HG03025 (cell line): ENCODE data around the gene CAPZA2.
"Not testable (repeated sequence)": the region's sequence is repeated elsewhere in the genome, so short reads cannot be mapped to it uniquely, and the experiment has no call there.

ENCODE experiments used
- ATAC-seq: cut with Tn5 transposase; IDR thresholded peaks from one replicate; pipeline ENCODE4 v1.9.1; 2021; ENCODE audit warnings: mild to moderate bottlenecking, moderate library complexity; ENCODE audit not compliant: unreplicated experiment, low FRiP score

The CAPZA2 gene

DNA sequence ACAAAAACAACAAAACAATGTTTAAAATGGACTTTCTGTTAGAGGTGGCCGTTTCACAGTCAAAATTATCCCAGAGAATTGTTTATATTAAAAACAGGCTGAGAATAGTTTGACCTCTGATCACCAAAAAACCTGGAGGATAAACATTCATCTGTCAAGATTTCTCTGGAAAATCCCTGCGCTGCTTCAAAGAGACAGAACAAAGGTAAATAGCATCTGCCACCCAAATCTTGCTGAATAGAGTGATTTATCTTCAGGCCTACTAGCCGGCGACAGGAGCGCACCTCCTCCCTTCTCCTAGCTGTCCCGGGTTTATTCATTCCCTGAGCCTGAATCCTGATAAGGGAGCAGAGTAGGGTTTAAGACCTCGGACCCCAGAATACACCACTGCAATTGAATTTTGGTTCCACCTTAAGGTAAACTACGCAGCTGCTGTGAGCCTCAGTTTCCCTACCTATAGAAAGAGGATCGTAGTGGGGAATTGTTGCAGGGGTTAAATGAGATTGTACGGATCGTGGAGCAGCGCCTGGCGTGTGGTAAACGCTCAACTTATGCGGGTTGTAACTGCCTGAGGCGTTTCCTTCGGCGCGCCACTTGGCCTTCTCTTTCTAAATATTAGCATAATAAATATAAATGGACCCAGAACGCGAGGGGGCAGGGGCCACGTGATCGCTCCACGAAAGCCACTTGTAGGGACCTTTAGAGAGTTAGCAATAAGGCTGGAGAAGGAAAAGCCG, 90.4 kb downstream of the CAPZA2 start:
- ATAC-seq, result peak; percentile 26

DNA sequence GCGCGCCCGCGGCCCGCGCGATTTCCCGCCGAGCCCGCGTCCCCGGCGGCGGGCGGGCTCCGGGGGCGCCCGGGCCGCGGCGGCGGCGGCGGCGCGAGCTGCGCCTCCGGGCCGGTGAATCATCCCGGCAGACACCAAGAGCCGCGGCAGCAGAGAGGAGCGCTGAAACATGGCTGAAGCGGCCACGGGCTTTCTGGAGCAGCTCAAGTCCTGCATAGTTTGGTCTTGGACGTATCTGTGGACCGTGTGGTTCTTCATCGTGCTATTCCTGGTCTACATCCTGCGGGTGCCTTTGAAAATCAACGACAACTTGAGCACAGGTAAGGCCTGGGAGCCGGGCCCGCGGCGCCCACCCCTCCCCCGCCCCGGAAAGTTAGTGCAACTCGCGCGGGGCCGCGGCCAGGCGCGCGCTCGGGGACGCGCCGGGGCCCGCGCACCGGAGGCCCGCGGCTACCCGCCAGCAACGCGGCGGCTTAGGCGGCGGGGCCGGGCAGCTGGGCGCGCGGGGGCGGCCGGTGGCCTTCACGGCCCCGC, 91.1 kb downstream of the CAPZA2 start, which contains the start of gene ST7:
ST7 (plus strand) TSS at position 130 of the 534 bp plus-strand sequence; CDS start at position 170, 40 bp downstream.
- ATAC-seq, result peak; percentile 44

DNA sequence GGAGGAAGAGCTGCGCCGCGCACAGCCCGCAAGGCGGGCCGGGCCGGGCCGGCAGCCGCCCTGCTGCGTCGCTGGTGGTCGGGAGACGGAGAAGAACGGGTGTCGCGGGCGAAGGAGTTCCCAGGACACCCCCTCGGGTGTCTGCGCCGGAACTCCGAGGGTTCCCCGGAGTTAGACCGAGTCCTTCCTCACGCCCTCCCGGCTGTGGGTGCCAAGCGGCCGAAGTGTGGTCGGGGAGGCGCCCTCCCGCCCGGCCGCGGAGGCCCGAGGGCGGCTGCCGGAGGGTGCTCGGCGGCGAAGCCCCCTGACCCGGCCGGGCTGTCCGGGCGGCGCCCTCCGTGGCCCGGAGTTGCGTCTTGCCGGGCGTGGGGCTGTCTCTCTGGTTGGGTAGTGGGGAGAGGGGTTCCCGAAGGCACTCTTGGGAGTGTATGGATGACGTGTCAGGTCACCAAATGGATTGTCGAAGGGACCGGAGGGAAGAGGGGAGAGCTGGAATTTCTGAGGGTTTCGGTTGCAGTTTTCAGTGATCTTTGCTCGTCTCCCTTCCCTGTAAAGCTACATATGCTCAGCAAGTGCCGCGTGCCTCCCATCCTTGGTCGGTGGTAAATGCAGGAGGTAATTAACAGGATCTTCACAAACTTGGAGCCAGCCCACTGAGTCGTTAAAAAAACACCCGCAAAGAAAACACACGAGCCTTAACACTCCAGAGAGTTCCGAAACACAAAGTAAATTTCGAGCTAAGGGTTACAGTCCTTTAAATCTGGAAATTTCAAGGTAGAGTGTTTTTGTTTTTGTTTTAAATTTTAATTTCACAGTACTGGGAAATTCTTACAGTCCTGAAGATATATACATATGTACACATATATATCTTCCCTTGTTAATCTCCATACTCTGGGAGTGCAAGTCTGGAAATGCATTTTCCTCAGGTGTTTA, 91.8 kb downstream of the CAPZA2 start:
- ATAC-seq, result peak; percentile 22

DNA sequence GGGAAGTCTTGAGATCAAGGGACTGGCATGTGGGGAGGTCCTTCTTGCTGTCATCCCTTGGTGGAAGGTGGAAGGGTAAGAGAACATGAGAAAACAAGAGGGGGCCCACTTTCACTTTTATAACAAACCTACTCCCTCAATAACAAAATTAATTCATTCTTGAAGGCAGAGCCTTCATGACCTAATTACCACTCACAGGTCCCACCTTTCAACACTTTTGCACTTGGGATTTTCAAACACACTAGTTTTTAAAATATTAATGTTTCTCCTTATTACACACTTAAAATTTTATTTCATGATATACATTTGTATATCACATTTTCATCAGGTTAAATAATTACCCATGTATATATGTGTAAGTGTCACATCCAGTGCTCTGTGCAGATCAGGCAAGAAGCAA, 93.0 kb downstream of the CAPZA2 start:
- ATAC-seq, result no peak

- ATAC-seq, result peak; percentile 65
Measured at GRCh38 chr7:116955801-116956476, 93.6 kb downstream of the CAPZA2 start.

GRCh38 chr7:116956477-116956804, 94.1 kb downstream of the CAPZA2 start:
- no peak for ATAC-seq

- no peak for ATAC-seq
Measured at GRCh38 chr7:116957874-116958273, 95.5 kb downstream of the CAPZA2 start.

DNA sequence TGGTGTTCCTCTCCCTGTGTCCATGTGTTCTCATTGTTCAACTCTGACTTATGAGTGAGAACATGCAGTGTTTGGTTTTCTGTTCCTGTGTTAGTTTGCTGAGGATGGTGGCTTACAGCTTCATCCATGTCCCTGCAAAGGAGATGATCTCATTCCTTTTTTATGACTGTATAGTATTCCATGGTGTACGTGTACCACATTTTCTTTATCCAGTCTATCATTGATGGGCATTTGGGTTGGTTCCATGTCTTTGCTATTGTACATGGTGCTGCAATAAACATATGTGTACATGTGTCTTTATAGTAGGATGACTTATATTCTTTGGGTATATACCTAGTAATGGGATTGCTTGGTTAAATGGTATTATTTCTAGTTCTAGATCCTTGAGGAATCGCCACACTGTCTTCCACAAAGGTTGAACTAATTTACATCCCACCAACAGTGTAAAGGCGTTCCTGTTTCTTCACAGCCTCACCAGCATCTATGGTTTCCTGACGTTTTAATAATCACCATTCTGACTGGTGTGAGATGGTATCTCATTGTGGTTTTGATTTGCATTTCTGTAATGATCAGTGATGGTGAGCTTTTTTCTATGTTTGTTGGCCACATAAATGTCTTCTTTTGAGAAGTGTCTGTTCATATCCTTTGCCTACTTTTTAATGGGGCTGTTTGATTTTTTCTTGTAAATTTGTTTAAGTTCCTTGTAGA, 99.7 kb downstream of the CAPZA2 start:
- ATAC-seq, result not testable (repeated sequence)

DNA sequence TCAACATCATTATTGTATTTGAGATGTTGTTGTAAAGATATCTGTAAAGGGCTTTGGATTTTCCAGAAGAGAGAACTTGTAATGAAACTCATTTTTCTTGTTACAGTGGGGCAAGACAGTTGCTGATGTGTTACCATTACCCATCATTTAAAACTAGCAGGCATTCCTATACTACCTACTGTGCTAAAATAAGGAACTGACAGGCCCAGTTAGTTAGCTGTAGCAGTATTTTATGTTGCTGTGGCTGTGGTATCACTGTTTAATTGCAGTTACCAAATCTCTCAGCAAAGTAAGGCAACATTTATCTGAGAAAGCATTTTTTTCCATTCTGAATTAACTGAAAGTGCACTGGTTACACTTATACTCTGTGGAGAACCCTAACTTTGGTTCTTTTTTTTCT, 100.8 kb downstream of the CAPZA2 start:
- ATAC-seq, result no peak

- no peak for ATAC-seq
Measured at GRCh38 chr7:116966601-116967000, 104.2 kb downstream of the CAPZA2 start.

- ATAC-seq, result no peak
Measured at GRCh38 chr7:116967254-116967922, 105.0 kb downstream of the CAPZA2 start.

- no peak for ATAC-seq
Measured at GRCh38 chr7:116967983-116968382, 105.6 kb downstream of the CAPZA2 start.

DNA sequence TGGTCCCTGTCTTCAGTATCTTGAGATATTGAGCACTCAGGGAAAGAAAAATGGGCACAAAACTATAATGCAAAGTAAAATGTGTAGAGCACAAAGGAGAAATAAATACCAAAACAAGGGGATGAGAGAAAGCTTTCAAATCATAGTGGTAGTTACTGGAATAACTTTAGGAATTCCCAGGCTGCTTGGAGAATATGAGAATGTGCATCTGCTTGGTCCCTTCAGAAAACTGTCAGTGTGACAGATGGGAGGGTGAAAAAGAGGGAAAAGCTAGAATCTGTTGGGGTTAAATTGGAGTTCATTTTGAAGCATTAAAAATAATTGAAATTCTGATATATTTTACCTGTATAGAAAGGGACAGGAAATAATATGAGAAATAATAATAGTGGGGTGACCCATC, 106.2 kb downstream of the CAPZA2 start:
- no peak for ATAC-seq

DNA sequence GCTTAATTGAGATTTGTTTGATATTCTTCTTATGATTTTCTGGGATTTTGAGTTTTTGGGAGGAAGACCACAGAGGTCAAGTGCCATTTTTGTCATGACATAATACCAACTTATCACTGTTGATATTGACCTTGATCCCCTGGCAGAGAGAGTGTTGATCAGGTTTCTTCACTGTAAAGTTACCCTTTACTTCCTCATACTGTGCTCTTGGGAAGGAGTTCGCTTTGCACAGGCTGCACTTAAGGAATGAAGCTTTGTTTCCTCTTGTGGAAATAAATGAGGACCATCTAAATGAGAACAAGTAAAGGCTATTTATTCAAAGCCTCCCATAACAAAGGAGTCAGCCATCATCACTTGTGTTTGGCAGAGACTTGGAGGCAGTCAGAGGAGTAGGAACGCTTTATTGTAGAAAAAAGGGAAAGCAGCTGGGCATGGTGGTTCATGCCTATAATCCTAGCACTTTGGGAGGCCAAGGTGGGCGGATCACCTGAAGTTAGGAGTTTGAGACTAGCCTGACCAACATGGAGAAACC, 107.0 kb downstream of the CAPZA2 start:
- ATAC-seq, result no peak

GRCh38 chr7:116970238-116970910, 108.0 kb downstream of the CAPZA2 start:
- ATAC-seq, result peak; percentile 61

- ATAC-seq, result not testable (repeated sequence)
Measured at GRCh38 chr7:116971153-116971552, 108.8 kb downstream of the CAPZA2 start.
